IPS-18a (cell line): ENCODE measurements around the gene LHX6.

Experiments used
- H3K27ac ChIP-seq: one replicate; pipeline ENCODE4 v1.5.1; 2013; ENCODE audit warnings: low read length
- H3K27me3 ChIP-seq: one replicate; pipeline ENCODE4 v1.6.1; 2013; ENCODE audit warnings: mild to moderate bottlenecking, low read length; ENCODE audit not compliant: control insufficient read depth, insufficient read depth
- H3K36me3 ChIP-seq: one replicate; pipeline ENCODE4 v1.6.1; 2013; ENCODE audit warnings: low read depth, low read length; ENCODE audit not compliant: control insufficient read depth
- H3K4me1 ChIP-seq: one replicate; pipeline ENCODE4 v1.6.1; 2013; ENCODE audit warnings: low read depth, low read length; ENCODE audit not compliant: control insufficient read depth
- H3K4me3 ChIP-seq: one replicate; pipeline ENCODE4 v1.5.1; 2013; ENCODE audit warnings: low read length
- H3K9ac ChIP-seq: one replicate; pipeline ENCODE4 v1.6.1; 2013; ENCODE audit warnings: mild to moderate bottlenecking, low read length, moderate library complexity
- H3K9me3 ChIP-seq: one replicate; pipeline ENCODE4 v1.6.1; 2013; ENCODE audit warnings: low read depth, low read length; ENCODE audit not compliant: control insufficient read depth

Gene LHX6

DNA sequence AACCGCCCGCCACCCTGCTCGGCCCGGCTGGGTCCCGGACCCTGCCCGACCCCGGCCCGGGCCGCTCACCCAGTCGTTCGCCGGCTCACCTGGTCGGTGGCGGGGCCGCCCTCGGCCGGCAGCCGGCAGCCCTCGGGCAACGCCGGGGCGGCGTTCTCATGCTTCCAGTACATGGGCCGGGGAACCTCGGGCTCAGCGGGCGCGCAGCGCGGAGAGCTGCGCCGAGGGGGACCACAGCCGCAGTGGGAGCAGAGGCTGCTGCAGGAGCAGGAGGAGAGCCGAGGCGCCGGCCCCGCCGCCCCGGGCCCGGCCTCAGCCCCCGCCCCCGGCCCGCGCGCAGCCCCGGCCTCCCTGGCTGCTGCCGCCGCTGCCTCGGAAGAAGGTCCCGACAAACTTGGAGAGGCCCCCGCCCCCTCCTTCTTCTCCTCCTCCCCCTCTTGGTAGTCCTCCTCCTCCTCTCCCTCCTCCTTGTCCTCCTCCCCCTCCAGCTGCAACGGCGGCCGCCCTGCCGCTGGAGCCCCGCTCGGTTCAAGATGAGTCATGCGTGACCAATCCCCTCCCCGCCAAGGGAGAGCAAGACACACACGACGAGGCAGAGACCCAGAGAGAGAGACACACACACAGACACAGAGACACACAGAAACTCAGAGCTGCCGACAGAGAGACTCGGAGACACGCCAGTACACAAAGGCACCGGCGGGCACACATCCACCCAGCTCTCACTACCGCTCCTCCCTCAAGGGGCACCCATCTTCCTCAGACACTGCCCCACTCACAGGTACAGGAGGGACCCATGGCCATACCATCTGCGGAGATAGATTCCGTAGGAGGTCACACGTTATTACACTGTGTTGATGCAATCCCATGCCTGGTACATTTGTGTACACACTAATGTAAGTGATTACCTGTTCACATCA lies at the start of gene LHX6:
LHX6 (minus strand) TSS at position 390 of the 917 bp plus-strand sequence; CDS start at position 173, 217 bp downstream.
- H3K4me3 ChIP-seq = peak within 1 kb of the TSS; percentile 42
- H3K36me3 ChIP-seq = no peaks in the 10 kb centered on the region
- peaks cover 86% of the 10 kb centered on the region for H3K27me3 ChIP-seq
- H3K9me3 ChIP-seq = no peaks in the 10 kb centered on the region
- H3K27ac ChIP-seq = no peak within 1 kb of the TSS
- H3K4me1 ChIP-seq = peaks cover 10% of the 10 kb centered on the region
- no peak within 1 kb of the TSS for H3K9ac ChIP-seq

DNA sequence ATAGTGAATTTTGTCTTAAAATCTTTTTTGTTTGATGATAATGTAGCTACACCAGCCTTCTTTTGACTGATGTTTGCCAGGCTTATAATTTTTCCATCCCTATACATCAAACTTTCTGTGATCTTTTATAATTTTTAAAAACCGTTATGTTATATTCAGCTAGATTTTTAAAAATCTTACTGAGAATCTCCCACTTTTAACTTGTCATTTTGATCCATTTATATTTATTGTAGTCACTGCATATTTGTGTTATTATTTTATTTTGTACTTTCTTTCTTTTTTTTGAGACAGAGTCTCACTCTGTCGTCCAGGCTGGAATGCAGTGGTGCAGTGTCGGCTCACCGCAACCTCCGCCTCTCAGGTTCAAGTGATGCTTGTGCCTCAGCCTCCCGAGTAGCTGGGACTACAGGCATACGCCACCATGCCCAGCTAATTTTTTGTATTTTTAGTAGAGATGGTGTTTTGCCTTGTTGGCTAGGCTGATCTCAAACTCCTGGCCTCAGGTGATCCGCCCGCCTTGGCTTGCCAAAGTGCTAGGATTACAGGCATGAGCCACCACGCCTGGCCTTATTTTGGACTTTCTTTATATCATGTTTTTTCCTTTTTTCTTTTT lies 48.6 kb upstream of the LHX6 start:
- Histone ChIP-seq H3K9me3 (peaks cover 7% of the 10 kb centered on the region), H3K27me3 (no peaks in the 10 kb centered on the region), H3K4me3 (no peak overlapping the region), H3K4me1 (no peaks in the 10 kb centered on the region), H3K27ac (no peak overlapping the region), H3K9ac (no peak overlapping the region), H3K36me3 (peaks cover 23% of the 10 kb centered on the region)

DNA sequence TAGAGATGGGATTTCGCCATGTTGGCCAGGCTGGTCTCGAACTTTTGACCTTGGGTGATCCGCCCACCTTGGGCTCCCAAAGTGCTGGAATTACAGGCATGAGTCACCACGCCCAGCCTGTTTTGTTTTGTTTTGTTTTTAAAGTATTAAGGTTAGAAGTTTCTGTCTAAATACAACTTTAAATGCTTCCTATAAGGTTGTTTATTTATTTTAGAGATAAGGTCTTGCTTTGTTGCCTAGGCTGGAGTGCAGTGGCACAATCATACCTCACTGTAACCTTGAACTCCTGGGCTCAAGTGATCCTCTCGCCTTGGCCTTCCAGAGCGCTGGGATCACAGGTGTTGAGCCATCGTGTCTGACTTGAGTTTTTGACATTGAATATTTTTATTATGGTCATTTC lies 47.3 kb upstream of the LHX6 start:
- Histone ChIP-seq H3K9me3 (peaks cover 7% of the 10 kb centered on the region), H3K36me3 (peaks cover 29% of the 10 kb centered on the region)

DNA sequence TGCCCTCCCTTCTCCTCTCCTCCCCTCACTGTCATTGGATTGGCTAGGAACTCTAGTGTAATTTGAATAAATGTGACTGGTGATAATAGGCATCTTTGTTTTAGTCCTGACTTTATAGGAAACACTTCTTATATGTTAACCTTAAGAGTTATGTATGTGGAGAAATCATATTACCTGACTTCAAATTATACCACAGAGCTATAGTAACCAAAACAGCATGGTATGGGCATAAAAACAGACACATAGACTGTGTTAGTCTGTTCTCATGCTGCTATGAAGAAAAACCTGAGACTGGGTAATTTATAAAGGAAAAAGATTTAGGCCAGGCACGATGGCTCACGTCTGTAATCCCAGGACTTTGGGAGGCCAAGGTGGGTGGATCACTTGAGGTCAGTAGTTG lies 45.3 kb upstream of the LHX6 start:
- Histone ChIP-seq H3K9ac (no peak overlapping the region), H3K4me3 (no peak overlapping the region), H3K9me3 (peaks cover 7% of the 10 kb centered on the region), H3K4me1 (no peaks in the 10 kb centered on the region), H3K27me3 (no peaks in the 10 kb centered on the region), H3K27ac (no peak overlapping the region), H3K36me3 (peaks cover 24% of the 10 kb centered on the region)

More for the DNA sequence above, 47.3 kb upstream of the LHX6 start:
- Histone ChIP-seq H3K27me3 (no peaks in the 10 kb centered on the region), H3K27ac (no peak overlapping the region), H3K9ac (no peak overlapping the region), H3K4me3 (no peak overlapping the region), H3K4me1 (no peaks in the 10 kb centered on the region)

DNA sequence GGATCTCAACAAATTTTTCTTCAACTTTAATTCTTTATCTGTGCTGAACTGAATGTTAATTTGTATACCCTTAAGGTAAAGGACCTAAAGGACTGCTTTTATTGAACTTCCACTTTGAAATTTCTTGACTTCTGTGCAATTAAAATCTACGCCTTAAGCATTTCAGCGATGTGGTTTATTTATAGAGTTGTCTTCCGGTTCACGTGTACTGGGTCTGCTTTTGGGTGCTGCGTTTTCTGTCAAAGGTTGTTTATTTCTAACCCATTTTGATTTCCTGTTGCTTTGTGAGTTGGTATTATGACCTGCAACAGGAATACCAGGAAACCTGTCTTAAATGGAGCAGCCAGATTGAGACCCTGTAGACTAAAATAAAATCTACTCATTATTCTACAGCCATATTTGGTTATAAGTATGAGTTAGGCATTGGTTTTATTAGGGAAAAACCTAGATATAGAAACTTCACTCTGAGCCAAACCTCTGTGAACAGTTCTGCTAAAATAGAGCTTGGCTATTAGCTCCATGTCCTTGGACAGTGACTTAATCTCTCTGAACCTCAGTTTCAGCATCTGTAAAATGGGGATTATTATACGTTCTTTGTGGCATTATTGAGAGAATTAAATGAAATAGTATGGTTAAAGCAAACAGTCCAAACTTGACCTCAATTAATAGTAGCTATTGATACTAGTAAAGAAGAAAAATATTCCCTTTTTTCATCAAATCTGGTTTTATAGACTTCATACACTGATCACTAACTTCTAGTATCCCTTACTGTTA lies 39.5 kb upstream of the LHX6 start:
- H3K27ac ChIP-seq = no peak overlapping the region
- no peaks in the 10 kb centered on the region for H3K9me3 ChIP-seq
- H3K4me3 ChIP-seq = no peak overlapping the region
- no peak overlapping the region for H3K9ac ChIP-seq
- H3K36me3 ChIP-seq = peaks cover 16% of the 10 kb centered on the region
- peaks cover 10% of the 10 kb centered on the region for H3K4me1 ChIP-seq
- H3K27me3 ChIP-seq = no peaks in the 10 kb centered on the region

DNA sequence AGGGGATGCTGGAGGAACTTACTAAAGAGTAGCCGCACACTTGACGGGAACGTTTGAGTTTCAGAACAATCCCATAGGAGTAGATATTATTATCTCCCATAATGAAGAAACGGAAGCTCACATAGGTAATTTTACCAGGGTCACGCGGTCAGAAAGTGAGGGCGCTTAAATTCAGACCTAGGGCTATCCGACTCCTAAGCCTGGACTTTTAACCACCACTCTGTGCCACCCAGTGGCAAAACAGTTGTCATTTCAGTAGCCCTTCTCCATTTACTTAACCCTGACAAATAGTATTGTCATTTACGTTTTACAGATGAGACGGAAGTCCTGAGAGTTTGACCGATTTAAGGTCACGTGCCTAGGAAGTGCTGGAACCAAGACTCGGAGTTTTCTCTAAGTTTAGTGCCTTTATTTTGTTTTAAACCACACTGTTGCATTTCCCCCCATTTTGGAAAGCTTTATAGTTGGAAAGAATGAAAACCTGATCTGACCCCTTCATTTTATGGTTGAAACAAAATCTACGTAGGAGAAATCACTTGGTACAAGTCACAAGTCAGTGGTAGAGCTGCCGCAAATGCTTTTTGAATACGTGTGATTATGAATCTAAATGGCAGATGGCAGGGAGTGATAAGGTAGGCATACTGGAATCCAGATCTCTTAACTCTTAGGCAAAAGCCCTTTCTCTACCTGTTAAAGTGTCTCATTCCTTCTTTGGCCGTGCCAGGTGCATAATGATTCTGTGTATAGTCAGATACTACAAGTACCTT lies 36.6 kb upstream of the LHX6 start:
- Histone ChIP-seq H3K27ac (peak overlapping the region; percentile 95), H3K4me3 (peak overlapping the region; percentile 97), H3K9ac (peak overlapping the region; percentile 92), H3K36me3 (peaks cover 8% of the 10 kb centered on the region), H3K4me1 (peaks cover 10% of the 10 kb centered on the region), H3K9me3 (no peaks in the 10 kb centered on the region), H3K27me3 (no peaks in the 10 kb centered on the region)

DNA sequence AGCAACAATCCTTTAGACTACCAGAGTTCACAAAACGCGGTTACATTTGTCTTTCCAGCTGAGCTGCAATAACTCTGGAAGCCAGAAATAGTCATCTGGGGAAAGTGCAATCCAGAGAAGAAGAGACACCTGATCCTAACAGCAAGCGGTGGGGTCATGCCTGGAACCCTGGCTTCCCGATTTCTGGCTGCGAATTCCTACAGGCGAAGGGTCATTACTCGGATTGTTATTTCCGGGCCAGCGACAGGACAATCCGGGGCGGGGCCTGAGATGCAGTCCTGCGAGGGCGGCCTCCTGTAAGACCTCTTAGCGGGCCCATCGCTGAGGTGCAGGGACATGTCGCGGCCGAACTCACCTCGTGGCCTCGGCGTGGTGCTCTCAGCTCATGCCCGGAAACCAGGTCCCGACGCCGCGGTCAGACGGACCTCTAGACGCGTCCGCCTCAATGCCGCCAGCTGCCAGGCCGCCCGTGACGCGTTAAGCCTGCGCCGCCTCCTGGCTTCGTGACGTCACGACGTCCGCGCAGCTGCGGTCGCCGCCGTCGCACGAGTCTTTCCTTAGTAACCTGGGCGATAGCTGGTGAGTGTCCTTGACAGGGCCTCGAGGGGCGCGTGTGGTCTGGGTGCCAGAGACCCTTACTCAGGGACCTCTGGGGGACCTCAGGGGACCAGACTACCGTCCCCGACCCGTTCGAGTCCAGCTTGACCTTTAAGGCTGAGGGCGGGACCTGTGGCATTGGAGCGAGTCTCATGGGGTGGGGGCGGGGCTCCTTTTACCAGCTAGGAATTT lies 35.8 kb upstream of the LHX6 start, which contains the start of the genes MRRF and RBM18:
MRRF (plus strand) TSS at position 523 of the 789 bp plus-strand sequence. CDS start 6,010 bp downstream, outside the sequence.
RBM18 (minus strand) TSS at position 481 of the 789 bp plus-strand sequence. CDS start 3,348 bp downstream, outside the sequence.
- no peaks in the 10 kb centered on the region for H3K9me3 ChIP-seq
- peak within 1 kb of the TSS; percentile 92 for H3K9ac ChIP-seq
- peak within 1 kb of the TSS; percentile 95 for H3K27ac ChIP-seq
- peaks cover 9% of the 10 kb centered on the region for H3K36me3 ChIP-seq
- peak within 1 kb of the TSS; percentile 97 for H3K4me3 ChIP-seq
- H3K4me1 ChIP-seq = peaks cover 10% of the 10 kb centered on the region
- H3K27me3 ChIP-seq = no peaks in the 10 kb centered on the region

DNA sequence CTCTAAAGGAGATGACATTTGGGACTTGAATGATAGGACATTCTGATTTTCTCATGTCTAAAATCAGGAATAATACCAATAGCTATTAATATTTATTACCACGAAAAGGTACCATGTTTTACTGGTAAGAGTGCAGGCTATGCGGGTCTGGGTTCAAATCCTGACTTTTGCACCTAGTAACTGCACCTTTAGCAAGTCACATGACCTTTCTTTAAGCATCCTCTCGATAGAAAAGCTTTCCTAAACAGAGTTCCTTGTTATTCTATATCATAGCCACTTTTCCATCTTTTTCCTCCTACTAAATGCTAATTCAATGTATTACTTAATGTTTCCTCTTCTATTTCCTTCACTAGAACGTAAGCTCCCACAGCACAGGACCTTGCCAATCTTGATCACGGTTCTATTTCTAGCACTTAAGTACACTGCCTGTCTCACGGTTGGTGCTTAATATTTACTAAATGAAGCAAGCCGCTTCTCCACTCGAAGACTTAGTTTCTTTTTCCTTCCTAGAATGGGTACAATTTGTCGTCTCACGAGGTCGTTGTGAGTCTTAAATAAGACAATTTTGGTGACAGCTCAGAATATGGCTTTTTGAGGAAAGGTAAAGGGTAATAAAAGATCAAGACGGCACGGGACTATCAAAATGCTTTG lies 35.1 kb upstream of the LHX6 start:
- Histone ChIP-seq H3K9ac (peak overlapping the region; percentile 92), H3K9me3 (no peaks in the 10 kb centered on the region), H3K4me1 (peaks cover 10% of the 10 kb centered on the region), H3K27me3 (no peaks in the 10 kb centered on the region), H3K4me3 (peak overlapping the region; percentile 97), H3K36me3 (peaks cover 14% of the 10 kb centered on the region), H3K27ac (peak overlapping the region; percentile 95)

DNA sequence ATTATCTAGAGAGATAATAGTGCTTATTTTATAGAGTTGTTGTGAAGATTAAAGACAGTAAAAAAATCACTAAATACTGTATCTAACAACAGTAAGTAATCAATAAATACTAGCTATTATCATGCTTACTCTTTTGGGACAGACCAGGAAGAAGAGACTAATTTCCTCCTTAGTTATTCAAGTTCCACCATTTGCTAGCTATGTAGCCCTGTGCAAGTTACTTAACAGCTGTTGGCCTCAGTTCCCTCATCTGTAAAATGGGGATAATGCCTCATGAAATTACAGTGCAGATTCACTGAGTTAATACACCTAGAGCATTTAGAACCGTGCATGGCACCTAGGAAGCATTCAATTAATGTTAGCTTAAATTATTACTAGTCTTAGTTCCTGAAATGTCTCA lies 33.3 kb upstream of the LHX6 start:
- Histone ChIP-seq H3K27ac (no peak overlapping the region), H3K4me3 (no peak overlapping the region), H3K36me3 (peaks cover 14% of the 10 kb centered on the region), H3K4me1 (peaks cover 10% of the 10 kb centered on the region), H3K9ac (no peak overlapping the region), H3K27me3 (no peaks in the 10 kb centered on the region), H3K9me3 (no peaks in the 10 kb centered on the region)

DNA sequence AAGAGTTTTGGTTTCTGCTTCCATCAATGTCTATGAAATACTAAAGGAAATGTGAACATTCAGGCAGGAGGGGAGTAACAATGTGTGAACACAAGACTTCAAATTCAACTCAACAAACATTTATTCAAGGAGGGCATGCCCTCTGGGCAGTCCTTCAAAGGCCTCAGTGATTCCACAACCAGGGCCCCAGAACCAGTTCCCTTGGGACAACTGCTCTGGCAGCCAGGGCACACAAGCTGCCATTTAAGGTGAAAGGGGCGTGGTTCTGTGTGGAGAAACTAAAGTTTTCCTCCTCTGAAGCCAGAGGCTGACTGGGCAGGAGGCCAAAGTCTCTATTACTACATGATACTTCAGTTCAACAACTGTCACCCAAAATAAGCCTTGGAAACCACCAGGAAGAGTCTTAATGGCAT lies 32.7 kb upstream of the LHX6 start:
- Histone ChIP-seq H3K27me3 (no peaks in the 10 kb centered on the region), H3K4me3 (no peak overlapping the region), H3K9me3 (no peaks in the 10 kb centered on the region), H3K27ac (no peak overlapping the region), H3K4me1 (peaks cover 10% of the 10 kb centered on the region), H3K9ac (no peak overlapping the region), H3K36me3 (peaks cover 14% of the 10 kb centered on the region)
